Measurements from ENCODE around the gene PER1. TPM values are rescaled to one million over a fixed set of nuclear protein-coding genes. Genes with fewer than 3 reads are reported as not detected.

The PER1 gene
- total RNA-seq, 2 experiments from 2014 or later: 53.5 to 56.6 TPM

Other genes with a start within 250 kb of the PER1 start
- gene RNF227, start 236.1 kb downstream of the PER1 start, total RNA-seq: 1 to 10 TPM; 3.6 to 3.7 TPM
- 1 to 10 TPM; 7.7 to 8.4 TPM for gene KCNAB3, start 222.5 kb downstream of the PER1 start, total RNA-seq
- gene TRAPPC1, start 220.5 kb downstream of the PER1 start, total RNA-seq: 100 to 1,000 TPM; 238 to 244 TPM
- 10 to 100 TPM; 58.8 to 64.6 TPM for gene CNTROB, start 220.2 kb downstream of the PER1 start, total RNA-seq
- gene GUCY2D, start 149.8 kb downstream of the PER1 start, total RNA-seq: not detected
- not detected for gene ALOX15B, start 113.3 kb downstream of the PER1 start, total RNA-seq
- under 1 TPM; 0.20 to 0.38 TPM for gene ALOX12B, start 64.7 kb downstream of the PER1 start, total RNA-seq
- not detected for gene ALOXE3, start 33.9 kb downstream of the PER1 start, total RNA-seq
- 1 to 10 TPM; 1.4 to 1.5 TPM for gene HES7, start 28.3 kb downstream of the PER1 start, total RNA-seq
- 10 to 100 TPM; 75.2 to 79.1 TPM for gene VAMP2, start 10.5 kb upstream of the PER1 start, total RNA-seq
- 10 to 100 TPM; 49.7 to 53.9 TPM for gene TMEM107, start 24.0 kb upstream of the PER1 start, total RNA-seq
- gene BORCS6, start 37.8 kb upstream of the PER1 start, total RNA-seq: 10 to 100 TPM; 16.3 to 17.0 TPM
- gene AURKB, start 58.2 kb upstream of the PER1 start, total RNA-seq: 100 to 1,000 TPM; 160 to 167 TPM
- 100 to 1,000 TPM; 116 to 120 TPM for gene CTC1, start 95.7 kb upstream of the PER1 start, total RNA-seq
- 10 to 100 TPM; 43.6 to 45.9 TPM for gene PFAS, start 96.9 kb upstream of the PER1 start, total RNA-seq
- gene RANGRF, start 136.3 kb upstream of the PER1 start, total RNA-seq: 10 to 100 TPM; 45.4 to 49.4 TPM
- gene SLC25A35, start 143.0 kb upstream of the PER1 start, total RNA-seq: 10 to 100 TPM; 11.8 to 12.0 TPM
- not detected for gene ARHGEF15, start 157.8 kb upstream of the PER1 start, total RNA-seq
- gene ODF4, start 187.4 kb upstream of the PER1 start, total RNA-seq: not detected
- gene RPL26, start 230.8 kb upstream of the PER1 start, total RNA-seq: 1,000 to 10,000 TPM; 1,912 to 1,913 TPM
- gene RNF222, start 245.4 kb upstream of the PER1 start, total RNA-seq: under 1 TPM in 1 of 2 experiments, not detected in 1; 0.18 TPM